OCI-LY3 (cell line): ENCODE data around the gene LIN54.

Experiments
- EZH2phosphoT487 ChIP-seq: fragments of 200-600 bp; shearing (Covaris generic); IDR thresholded peaks from 2 replicates; pipeline ENCODE4 v1.6.1; 2018; ENCODE audit warnings: antibody characterized with exemption, mixed run types, low read depth
- TF ChIP-seq, protein P1 (sequence below): fragments of 200-600, 300-600 bp; sonication (generic); IDR thresholded peaks from 2 replicates; pipeline ENCODE4 v1.5.1; 2014; ENCODE audit warnings: antibody characterized with exemption, low read length, low read depth

DNA sequence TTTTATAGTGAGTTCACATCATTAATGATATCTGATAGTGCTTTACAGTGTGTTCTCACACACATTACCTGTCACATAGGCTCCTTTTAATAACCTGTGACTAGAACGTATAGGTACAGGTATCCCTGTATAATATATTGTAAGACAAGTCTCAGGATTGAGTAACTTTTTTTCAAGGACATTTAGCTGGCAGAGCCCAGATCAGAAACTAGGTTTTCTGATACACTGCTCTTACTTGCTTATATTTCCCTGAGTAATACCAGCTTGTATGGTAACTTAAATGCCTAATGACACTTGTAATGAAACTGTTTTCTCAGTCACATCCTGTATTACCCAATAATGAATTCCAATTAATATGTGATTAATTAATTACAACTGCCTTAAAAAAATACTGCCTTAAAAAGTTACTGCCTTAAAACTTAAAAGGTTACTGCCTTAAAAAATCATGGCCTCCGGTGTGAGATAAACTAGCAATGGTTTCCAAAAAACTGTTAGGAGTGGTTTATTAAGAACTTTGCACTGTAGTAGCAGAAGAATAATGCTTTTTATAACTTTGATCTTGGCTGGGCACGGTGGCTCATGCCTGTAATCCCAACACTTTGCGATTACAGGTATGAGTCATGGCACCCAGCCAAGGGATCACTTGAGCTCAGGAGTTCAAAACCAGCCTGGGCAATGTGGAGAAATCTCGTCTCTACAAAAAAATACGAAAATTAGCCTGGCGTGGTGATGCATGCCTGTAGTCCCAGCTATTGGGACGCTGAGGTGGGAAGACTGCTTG lies 36.3 kb upstream of the LIN54 start:
- TF ChIP-seq, protein P1, sequence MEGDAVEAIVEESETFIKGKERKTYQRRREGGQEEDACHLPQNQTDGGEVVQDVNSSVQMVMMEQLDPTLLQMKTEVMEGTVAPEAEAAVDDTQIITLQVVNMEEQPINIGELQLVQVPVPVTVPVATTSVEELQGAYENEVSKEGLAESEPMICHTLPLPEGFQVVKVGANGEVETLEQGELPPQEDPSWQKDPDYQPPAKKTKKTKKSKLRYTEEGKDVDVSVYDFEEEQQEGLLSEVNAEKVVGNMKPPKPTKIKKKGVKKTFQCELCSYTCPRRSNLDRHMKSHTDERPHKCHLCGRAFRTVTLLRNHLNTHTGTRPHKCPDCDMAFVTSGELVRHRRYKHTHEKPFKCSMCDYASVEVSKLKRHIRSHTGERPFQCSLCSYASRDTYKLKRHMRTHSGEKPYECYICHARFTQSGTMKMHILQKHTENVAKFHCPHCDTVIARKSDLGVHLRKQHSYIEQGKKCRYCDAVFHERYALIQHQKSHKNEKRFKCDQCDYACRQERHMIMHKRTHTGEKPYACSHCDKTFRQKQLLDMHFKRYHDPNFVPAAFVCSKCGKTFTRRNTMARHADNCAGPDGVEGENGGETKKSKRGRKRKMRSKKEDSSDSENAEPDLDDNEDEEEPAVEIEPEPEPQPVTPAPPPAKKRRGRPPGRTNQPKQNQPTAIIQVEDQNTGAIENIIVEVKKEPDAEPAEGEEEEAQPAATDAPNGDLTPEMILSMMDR: no peak
- no peak for TF ChIP-seq EZH2phosphoT487
